Measurements from ENCODE around the gene BLVRA.
"Not testable (repeated sequence)": the region's sequence is repeated elsewhere in the genome, so short reads cannot be mapped to it uniquely, and the experiment has no call there.

Gene BLVRA, protein sequence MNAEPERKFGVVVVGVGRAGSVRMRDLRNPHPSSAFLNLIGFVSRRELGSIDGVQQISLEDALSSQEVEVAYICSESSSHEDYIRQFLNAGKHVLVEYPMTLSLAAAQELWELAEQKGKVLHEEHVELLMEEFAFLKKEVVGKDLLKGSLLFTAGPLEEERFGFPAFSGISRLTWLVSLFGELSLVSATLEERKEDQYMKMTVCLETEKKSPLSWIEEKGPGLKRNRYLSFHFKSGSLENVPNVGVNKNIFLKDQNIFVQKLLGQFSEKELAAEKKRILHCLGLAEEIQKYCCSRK

DNA sequence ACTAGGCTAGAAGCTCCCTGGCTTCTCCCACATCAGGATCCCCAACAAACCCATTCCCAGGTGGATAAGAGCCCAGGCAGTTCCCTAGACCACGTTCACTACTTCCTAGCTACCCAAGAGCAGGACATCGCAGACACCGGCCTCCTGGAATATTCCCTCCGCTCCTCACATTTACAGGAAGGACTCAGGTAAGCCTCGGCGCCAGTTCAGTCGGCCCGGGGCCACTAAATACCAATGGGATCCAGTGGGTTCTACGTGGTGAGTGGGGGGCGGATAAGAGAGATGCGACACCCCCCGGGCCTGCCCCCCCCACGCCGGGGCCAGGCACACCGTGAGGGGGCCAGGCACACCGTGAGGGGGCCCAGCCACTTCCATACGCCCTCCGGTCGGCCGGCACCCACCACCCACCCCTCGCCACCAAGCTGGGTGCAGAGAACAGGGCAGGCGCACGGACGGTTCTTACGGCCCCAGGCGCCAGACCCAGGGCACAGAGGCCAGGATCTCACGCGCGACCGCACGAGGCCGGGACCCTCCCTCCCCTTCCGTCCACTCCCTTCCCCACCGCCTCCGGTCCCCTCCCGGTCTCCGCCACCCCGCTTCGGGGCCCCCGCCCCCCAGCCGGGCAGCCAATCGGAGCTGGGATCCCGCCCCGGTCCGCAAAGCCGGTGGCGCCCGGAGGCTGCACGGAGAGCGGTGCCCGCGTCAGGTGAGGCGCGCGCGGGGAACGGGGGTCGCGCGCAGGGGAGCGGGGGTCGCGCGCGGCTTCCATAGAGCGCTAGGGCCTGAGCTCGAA is at the start of gene BLVRA:
TSS of gene BLVRA (plus strand) at position 652 of the 793 bp plus-strand sequence. CDS start 12,479 bp downstream, outside the sequence.
- DNase-seq, result no peak

DNA sequence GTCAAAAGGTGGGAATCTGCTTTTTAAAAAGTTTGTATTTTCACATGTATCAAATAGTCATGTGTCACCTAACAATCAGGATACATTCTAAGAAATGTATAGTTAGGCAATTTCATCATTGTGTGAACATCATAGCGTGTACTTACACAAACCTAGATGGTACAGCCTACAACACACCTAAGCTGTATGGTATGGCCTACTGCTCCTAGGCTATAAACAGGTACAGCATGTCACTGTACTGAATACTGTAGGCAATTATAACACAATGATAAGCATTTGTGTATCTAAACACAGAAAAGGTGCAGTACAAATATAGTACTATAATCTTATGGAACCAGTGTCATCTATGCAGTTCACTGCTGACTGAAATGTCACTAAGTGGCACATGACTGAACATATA is 47.0 kb upstream of the BLVRA start:
- DNase-seq, result no peak

DNA sequence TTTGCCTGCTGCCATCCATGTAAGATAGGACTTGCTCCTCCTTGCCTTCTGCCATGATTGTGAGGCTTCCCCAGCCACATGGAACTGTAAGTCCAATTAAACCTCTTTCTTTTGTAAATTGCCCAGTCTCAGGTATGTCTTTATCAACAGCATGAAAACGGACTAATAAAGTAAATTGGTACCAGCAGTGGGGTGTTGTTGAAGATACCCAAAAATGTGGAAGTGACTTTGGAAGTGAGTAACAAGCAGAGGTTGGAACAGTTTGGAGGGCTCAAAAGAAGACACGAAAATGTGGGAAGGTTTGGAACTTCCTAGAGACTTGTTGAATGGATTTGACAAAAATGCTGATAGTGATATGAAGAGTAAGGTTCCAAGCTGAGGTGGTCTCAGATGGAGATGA is 42.5 kb upstream of the BLVRA start:
- not testable (repeated sequence) for DNase-seq

- no peak for DNase-seq
Measured at GRCh38 chr7:43716598-43716997, 41.9 kb upstream of the BLVRA start.

- no peak for DNase-seq
Measured at GRCh38 chr7:43721193-43721806, 37.2 kb upstream of the BLVRA start.

GRCh38 chr7:43723007-43723341 is 35.5 kb upstream of the BLVRA start:
- DNase-seq, result no peak

DNA sequence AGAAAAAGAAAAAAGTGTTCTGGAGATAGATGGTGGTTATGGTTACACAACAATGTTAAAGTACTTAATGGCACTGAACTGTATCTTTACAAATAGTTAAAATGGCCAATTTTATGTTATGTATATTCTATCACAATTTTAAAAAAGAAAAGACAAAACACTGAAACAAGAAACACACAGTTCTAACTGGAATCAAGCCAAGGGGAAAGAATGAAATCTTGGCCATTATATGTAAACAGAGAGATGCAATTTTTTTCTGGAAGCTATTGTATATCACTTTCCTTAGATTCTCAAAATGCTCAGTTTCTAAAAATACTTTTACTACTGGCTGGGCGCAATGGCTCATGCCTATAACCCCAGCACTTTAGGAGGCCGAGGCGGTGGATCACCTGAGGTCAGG is 33.2 kb upstream of the BLVRA start:
- DNase-seq, result no peak

GRCh38 chr7:43726466-43726865 is 32.0 kb upstream of the BLVRA start:
- DNase-seq, result no peak

- DNase-seq, result no peak
Measured at GRCh38 chr7:43727003-43727402, 31.5 kb upstream of the BLVRA start.

GRCh38 chr7:43727494-43727893 is 31.0 kb upstream of the BLVRA start:
- DNase-seq, result no peak

- DNase-seq, result peak; percentile 91
Measured at GRCh38 chr7:43729214-43729923, 29.1 kb upstream of the BLVRA start, which contains the start of gene COA1. COA1 (minus strand) TSS chr7:43729523; CDS start chr7:43648614, 80,909 bp downstream.

DNA sequence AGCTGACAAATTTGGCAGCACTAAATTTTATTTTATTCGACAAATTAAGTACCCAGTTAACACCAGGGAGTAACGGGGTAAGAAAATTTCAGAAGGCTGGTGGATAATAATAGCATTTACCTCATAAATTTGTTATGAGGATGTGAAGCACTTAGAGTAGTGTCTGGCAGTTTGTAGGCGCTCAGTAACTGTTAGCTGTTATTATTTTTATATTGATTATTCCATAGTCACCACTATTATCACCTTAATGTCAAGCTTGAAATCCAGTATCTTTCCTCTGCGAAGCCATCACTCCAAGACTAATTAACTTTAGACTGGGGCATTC is 28.6 kb upstream of the BLVRA start:
- DNase-seq, result no peak

DNA sequence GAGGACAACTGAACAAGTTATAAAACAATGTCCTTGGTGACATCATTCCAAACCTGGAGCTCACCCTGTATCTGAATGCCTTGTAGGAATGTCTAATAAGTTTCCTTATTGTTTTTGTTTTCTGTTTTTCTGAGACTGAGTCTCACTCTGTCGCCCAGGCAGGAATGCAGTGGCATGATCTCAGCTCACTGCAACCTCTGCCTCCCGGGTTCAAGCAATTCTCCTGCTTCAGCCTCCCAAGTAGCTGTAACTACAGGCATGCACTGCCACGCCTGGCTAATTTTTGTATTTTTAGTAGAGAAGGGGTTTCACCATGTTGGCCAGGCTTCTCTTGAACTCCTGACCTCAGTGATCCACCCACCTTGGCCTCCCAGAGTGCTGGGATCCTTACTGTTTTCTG is 27.0 kb upstream of the BLVRA start:
- DNase-seq, result not testable (repeated sequence)

DNA sequence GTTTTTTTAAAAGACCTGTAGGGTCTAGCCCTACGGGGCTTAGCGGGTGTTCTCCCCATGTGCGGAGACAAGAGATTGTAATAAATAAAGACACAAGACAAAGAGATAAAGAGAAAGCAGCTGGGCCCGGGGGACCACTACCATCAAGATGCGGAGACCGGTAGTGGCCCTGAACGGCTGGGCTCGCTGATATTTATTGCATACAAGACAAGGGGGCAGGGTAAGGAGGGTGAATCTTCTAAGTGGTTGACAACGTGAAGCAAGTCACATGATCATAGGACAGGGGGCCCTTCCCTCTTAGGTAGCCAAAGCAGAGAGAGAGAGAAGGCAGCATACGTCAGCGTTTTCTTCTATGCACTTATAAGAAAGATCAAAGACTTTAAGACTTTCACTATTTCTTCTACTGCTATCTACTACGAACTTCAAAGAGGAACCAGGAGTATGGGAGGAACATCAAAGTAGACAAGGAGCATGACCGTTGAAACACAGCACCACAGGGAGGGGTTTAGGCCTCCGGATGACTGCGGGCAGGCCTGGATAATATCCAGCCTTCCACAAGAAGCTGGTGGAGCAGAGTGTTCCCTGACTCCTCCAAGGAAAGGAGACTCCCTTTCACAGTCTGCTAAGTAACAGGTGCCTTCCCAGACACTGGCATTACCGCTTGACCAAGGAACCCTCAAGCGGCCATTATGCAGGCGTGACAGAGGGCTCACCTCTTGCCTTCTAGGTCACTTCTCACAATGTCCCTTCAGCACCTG is 23.7 kb upstream of the BLVRA start:
- not testable (repeated sequence) for DNase-seq

- DNase-seq, result no peak
Measured at GRCh38 chr7:43735403-43735801, 23.1 kb upstream of the BLVRA start.

- DNase-seq, result no peak
Measured at GRCh38 chr7:43735802-43736603, 22.5 kb upstream of the BLVRA start.

GRCh38 chr7:43737467-43738127 is 20.9 kb upstream of the BLVRA start:
- DNase-seq, result no peak

DNA sequence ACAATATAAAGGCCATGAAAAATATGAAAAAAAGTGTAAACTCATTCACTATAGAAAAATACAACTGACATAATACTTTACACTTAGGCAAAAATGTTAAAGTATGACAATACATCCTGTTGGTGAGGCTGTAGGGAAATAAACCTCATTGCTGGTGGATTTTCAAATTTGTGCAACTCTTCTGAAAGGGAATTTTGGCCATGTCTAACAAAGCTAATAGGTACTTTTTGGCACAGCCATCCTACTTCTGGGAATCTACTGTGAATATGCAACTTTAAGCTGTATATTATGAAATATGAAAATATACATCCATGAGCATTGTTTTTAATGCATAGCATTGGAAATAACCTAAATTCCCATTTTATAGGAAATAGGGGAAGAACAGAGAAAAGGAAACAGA is 15.8 kb upstream of the BLVRA start:
- no peak for DNase-seq

DNA sequence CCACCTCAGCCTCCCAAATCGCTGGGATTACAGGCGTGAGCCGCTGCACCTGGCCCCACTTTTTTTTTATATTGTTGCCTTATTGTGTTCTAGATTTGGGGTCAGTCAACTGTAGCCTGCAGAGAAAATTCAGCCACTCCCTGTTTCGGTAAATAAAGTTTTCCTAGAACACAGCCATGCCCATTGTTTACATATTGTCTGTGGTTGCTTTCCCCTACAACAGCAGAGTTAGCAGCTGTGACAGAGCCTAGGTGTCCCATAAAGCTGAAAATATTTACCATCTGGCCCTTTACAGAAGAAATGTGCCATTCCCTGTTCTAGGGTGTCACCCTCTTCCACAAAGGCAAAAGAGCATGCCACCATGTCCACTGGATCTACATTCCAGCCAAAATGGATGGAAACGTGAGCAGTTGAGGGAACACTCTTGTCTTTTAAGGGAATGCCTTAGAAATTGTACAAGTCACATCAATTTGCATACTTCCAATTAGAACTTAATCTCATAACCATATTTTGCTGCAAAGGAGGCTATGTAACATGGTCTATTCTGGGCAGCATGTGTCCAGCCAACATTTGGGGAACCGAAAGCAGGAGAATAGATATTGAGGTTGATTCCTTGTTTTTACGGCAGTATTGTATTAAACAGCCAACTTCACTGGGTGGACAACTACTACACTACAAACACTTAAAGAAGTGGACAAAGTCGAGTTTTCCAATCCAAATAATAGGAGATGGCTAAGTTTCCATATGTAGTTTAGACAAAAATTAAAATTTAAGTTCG is 11.0 kb upstream of the BLVRA start:
- no peak for DNase-seq

GRCh38 chr7:43749383-43749940 is 9.0 kb upstream of the BLVRA start:
- no peak for DNase-seq
